ENCODE data around the gene CELSR1.

CELSR1 gene

DNA sequence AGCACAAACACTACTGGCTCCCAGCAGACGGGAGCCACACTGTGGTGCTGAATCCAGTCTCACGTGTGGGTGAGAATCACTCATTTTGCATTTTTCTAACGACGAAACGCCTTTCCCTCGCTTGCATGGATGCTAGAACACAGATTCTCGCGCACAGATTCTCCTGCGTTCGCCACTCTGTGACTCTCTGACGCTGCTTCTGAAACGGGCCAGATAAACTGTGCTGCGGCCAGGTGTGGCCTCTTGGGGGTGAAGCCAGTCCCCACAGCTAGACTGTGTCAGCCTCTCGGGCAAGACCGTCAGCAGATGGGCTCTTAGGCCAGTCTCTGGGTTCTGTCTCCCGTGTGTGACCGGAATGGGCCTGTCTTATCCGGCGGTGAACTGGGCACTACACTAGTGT, 157.4 kb downstream of the CELSR1 start:
- in situ Hi-C loops (cut with HindIII; ENCODE audit: low pct_ligation_motif_present, low sequenced_read_pairs) = no loop called here
- no peak overlapping the region for H3K4me3 ChIP-seq (ENCODE audit: low read depth, low read length)
- no peak for DNase-seq
- H3K36me3 ChIP-seq (replicated peaks) = no peaks in the 10 kb centered on the region
- no peaks in the 10 kb centered on the region for H3K27me3 ChIP-seq (replicated peaks)
- TF ChIP-seq, protein P1, sequence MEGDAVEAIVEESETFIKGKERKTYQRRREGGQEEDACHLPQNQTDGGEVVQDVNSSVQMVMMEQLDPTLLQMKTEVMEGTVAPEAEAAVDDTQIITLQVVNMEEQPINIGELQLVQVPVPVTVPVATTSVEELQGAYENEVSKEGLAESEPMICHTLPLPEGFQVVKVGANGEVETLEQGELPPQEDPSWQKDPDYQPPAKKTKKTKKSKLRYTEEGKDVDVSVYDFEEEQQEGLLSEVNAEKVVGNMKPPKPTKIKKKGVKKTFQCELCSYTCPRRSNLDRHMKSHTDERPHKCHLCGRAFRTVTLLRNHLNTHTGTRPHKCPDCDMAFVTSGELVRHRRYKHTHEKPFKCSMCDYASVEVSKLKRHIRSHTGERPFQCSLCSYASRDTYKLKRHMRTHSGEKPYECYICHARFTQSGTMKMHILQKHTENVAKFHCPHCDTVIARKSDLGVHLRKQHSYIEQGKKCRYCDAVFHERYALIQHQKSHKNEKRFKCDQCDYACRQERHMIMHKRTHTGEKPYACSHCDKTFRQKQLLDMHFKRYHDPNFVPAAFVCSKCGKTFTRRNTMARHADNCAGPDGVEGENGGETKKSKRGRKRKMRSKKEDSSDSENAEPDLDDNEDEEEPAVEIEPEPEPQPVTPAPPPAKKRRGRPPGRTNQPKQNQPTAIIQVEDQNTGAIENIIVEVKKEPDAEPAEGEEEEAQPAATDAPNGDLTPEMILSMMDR (IDR thresholded peaks at IDR 0.05; ENCODE audit: low read depth, low read length, missing control alignments) = no peak
- H3K27ac ChIP-seq = no peak overlapping the region

DNA sequence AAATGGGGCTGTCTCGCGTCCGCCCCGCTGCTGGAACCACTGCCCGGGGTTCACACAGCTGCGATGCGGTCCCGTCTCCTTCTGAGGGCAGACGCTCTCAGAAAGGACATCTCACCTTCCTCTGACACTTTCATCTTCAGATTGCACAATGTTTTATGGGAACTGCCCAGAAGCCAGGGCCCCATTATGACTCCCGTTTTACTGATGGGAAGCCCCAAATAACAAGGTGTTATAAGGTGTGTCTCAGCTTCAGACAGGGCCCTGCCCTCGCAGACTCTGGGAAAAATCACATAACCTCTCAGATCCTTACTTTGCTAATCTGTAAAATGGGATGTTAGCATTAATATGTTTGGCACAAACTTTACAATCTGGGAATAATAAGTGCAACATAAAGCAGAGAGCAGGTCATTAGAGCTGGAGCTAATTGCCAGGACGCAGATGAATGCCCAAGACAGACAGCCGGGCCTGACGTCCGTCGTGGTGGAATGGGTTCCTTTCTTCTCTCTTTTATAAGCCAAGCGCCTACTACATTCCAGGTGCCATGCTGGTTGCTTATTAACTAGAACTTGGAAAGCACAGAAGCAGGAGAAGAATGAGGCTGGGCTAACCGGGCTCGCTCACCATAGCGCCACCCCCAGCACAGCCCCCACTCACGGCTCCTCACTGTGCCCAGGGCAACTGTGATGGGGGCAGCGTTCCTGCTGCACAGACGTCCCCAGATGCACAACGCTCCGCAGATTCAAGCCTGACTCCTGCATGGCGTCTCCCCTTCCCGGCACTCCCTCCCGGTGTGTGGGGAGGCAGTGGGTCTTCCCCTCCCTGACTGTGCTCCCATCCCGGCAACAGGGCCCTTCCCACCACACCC, 158.1 kb downstream of the CELSR1 start:
- TF ChIP-seq, protein P1 (IDR thresholded peaks at IDR 0.05; ENCODE audit: low read depth, low read length, missing control alignments) = no peak
- in situ Hi-C loops (cut with HindIII; ENCODE audit: low pct_ligation_motif_present, low sequenced_read_pairs) = no loop called here
- Histone ChIP-seq H3K27me3 (replicated peaks) (no peaks in the 10 kb centered on the region), H3K4me3 (ENCODE audit: low read depth, low read length) (no peak overlapping the region), H3K36me3 (replicated peaks) (no peaks in the 10 kb centered on the region), H3K27ac (no peak overlapping the region)
- DNase-seq = no peak

DNA sequence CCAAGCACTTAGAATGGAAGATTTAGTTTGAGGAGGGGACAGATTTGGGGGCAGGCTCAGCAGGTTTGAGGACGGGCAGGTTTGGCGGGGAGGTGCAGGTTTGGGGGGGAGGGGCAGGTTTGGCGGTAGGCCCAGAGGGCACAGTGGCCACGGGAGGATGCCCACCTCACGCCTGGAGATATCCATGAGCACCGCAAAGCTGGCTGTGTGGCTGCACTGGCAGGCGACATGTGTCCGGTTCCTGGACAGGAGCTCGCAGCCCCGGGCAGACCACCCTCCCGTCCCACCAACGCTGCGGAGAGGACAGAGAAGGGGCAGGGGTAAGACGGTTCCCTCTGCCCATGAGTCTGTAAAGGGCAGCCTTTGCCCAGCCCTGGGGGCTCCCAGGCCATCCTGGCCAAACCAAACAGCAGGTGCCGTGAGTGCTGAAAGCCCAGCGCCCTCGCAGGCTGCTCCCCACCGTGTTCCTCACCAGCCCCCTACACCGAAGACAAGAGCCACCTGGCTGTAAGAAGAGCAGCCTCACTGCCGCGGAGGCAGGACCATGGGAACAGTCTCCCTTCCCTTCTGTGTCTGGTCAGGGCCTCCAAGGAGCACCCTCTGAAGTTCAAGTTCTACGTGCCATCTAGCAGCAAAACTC, 158.9 kb downstream of the CELSR1 start:
- TF ChIP-seq, protein P1 (IDR thresholded peaks at IDR 0.05; ENCODE audit: low read depth, low read length, missing control alignments) = no peak
- in situ Hi-C loops (cut with HindIII; ENCODE audit: low pct_ligation_motif_present, low sequenced_read_pairs) = no loop called here
- no peak for DNase-seq
- no peaks in the 10 kb centered on the region for H3K27me3 ChIP-seq (replicated peaks)
- no peak overlapping the region for H3K4me3 ChIP-seq (ENCODE audit: low read depth, low read length)
- no peak overlapping the region for H3K27ac ChIP-seq
- no peaks in the 10 kb centered on the region for H3K36me3 ChIP-seq (replicated peaks)

DNA sequence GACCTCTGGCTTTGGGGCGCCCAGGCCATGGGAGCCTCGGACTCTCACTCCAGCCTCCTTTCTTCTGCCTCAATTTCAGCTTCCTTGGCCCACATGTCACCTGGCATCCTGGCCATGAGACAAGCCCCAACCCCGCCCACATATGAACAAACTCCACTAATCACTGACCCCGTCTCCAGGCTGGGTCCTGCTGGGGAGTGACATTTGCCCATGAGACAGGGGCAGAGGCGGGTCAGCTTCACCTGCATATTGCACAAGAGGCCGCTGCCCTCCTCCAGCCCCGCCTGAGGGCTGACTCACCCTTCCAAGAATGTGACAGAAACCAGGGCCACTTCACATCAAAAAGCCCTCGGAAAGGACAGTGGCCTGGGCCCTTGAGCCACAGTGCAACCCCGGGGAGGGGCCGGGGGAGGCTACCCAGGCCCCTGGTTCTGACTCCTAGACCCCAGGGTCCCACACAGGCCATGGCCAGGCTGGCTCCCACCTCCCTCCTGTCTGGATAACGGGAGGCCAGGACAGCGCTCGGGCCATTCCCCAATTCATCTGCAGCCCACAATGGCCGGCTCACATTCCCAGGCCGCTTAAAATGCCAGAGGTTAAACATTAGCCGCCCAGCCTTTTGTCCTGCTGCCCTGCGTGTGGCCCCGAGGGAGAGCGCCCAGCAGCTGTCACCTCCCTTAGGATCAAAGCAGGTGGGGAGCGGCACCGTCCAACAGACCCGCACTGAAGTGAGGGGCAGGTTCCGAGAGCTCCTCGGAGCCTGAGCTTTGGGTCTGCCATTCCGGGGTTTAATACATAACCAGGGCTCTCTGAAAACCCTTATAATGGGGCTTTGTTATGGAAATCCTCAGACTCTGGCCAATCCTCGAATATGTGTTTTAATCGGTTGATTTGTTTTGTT, 159.6 kb downstream of the CELSR1 start:
- H3K27me3 ChIP-seq (replicated peaks) = no peaks in the 10 kb centered on the region
- no peak overlapping the region for H3K27ac ChIP-seq
- TF ChIP-seq, protein P1 (IDR thresholded peaks at IDR 0.05; ENCODE audit: low read depth, low read length, missing control alignments) = no peak
- no peak overlapping the region for H3K4me3 ChIP-seq (ENCODE audit: low read depth, low read length)
- no peaks in the 10 kb centered on the region for H3K36me3 ChIP-seq (replicated peaks)
- in situ Hi-C loops (cut with HindIII; ENCODE audit: low pct_ligation_motif_present, low sequenced_read_pairs) = no loop called here
- no peak for DNase-seq

DNA sequence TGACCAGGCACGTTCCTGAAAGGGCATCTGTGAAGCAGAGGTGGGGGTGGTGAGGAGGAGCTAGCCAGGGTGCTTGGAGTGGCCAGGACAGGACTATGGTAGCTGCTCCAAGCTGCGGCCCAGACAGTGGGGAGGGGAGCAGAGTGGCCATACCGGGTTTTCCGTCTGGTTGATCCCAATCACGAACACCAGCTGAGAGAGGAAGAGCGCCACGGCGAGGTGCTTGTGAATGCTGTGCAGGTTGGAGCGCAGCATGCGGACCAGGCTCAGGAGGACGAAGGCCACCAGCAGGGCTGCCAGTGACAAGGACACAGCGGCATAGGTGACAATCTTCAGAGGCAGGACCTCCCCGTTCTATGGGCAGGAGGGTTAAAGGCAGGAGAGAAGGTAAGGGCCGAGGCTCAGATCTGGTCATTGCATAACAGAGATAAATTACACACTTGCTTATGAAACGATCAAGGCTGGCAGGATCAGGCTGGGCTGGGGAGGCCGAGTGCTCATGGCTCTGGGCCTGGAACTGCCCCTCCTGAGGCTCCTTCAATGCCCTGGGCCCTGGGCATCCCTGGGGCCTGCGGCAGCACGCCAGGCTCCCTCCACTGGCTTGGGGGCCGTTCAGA, 160.4 kb downstream of the CELSR1 start:
- in situ Hi-C loops (cut with HindIII; ENCODE audit: low pct_ligation_motif_present, low sequenced_read_pairs) = no loop called here

More for the DNA sequence above, 160.4 kb downstream of the CELSR1 start:
- H3K36me3 ChIP-seq (replicated peaks) = no peaks in the 10 kb centered on the region
- H3K4me3 ChIP-seq (ENCODE audit: low read depth, low read length) = no peak overlapping the region
- no peaks in the 10 kb centered on the region for H3K27me3 ChIP-seq (replicated peaks)
- DNase-seq = no peak
- TF ChIP-seq, protein P1 (IDR thresholded peaks at IDR 0.05; ENCODE audit: low read depth, low read length, missing control alignments) = no peak
- H3K27ac ChIP-seq = no peak overlapping the region

Data from brain microvascular endothelial cell (primary cell).